ENCODE results near the gene SHMT1. TPM values are rescaled to one million over a fixed set of nuclear protein-coding genes. Genes with fewer than 3 reads are reported as not detected.
"Not testable (repeated sequence)": the region's sequence is repeated elsewhere in the genome, so short reads cannot be mapped to it uniquely, and the experiment has no call there.

The SHMT1 gene
- total RNA-seq, 1 donor from 2014 or later = 2.3 TPM

DNA sequence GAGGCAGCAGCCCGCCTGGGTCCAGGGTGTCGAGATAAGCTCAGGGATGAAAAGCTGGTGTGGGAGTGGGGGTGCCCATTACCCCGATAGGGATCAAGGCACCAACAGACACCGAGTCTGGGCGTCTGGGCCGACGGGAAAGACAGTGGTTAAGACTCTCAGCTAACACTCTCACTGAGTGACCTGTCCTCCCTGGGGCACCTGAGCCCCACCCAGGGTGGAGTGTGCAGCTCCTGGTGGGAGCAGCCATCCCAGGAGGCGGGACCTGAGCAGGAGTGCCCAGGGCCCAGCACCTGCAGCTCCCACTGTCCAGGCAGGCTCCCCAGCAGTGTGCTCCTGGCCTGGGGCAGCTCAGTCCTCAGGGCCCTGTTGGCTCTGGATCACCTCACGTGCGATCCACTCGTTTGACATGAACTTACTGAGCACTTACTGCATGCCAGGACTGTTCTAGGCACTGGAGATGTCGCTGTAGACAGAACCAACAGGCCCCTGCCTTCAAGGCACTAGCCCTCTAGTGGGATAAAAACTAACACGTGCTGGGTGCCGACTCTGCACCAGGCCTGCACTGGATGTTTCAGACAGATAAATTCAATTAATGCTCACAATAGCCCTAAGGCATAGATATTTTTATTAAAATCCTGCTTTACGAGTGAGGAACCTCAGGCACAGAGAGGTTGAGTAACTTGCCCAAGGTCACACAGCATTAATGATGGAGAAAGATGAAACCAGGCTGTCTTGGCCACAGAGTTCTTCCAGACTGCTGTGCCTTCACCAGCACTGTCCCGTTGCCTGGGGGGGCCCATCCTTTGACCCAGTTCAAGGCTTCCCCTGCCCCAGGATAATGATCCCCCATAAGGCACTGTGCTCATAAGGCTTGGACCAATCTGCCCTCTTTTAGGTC is 16.1 kb upstream of the SHMT1 start:
- DNase-seq (ENCODE audit: low spot score) = no peak
- intact Hi-C loops (cut with DNase I) = no loop called here

DNA sequence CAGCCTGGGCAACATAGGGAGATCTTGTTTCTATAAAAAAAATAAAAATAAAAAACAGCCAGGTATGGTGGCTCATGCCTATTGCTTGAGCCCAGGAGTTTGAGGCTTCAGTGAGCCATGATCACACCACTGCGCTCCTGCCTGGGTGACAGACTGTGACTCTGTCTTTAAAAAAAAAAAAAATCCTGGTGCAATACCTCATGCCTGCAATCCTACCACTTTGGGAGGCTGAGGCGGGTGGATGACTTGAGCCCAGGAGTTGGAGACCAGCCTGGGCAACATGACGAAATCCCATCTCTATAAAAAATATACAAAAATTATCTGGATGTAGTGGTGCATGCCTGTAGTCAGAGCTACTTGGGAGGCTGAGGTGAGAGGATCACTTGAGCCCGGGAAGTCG is 15.3 kb upstream of the SHMT1 start:
- intact Hi-C loops (cut with DNase I); DNase-seq (ENCODE audit: low spot score): not testable (repeated sequence)

GRCh38 chr17:18378205-18378505 is 14.8 kb upstream of the SHMT1 start:
- intact Hi-C loops (cut with DNase I) = no loop called here

DNA sequence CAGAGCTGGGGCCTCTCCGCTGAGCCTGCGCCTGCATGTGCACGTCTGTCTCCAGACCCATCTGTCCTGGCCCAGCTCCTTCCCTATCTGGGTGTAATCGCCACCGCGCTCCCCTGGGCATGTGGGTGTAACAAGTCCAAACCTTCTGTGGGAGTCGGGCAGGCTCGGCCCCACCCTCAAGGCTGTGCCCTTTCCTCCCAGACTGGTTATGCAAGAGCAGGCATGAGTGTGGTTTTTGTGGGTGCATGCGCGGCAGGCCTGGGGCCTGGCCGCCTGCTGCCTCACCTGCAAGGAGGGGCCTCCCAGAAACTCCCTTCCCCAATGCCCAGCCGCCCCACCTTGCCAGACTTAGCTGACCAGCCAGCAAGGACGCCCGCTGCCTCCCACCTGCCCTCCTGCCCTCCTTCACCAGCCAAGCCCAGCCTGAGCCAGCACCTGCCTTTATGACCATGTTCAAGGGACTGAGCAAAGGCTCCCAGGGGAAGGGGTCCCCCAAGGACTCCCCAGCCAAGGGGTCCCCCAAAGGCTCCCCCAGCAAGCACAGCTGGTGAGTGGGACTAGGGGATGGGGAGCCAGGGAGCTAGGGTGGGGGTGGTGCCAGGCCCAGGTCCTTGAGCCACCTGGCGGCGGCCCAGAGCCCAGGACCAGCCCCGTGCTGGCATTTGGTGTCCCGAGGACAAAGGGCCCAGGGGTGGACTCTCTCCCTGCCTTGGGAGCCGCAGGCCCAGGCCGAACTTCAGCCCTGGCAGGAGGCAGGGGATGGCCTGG is 14.3 kb upstream of the SHMT1 start, which contains the start of gene EVPLL:
Gene EVPLL (plus strand): TSS at position 342 of the 768 bp plus-strand sequence. CDS start 3,160 bp downstream, outside the sequence.
- DNase-seq (ENCODE audit: low spot score) = no peak
- intact Hi-C loops (cut with DNase I) = no loop called here

More at GRCh38 chr17:18378205-18378505, 14.8 kb upstream of the SHMT1 start:
- DNase-seq (ENCODE audit: low spot score) = no peak

GRCh38 chr17:18374216-18374615 is 10.9 kb upstream of the SHMT1 start:
- intact Hi-C loops (cut with DNase I) = no loop called here

DNA sequence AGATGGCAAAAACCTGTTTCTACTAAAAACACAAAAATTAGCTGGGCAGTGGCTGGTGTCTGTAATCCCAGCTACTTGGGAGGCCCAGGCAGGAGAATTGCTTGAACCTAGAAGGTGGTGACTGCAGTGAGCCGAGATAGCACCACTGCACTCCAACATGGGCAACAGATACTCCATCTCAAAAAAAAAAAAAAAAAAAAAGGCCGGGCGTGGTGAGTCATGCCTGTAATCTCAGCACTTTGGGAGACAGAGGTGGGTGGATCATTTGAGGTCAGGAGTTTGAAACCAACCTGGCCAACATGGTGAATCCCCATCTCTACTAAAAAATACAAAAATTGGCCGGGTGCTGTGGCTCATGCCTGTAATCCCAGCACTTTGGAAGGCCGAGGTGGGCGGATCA is 9.8 kb upstream of the SHMT1 start:
- DNase-seq (ENCODE audit: low spot score); intact Hi-C loops (cut with DNase I): not testable (repeated sequence)

More at GRCh38 chr17:18374216-18374615, 10.9 kb upstream of the SHMT1 start:
- DNase-seq (ENCODE audit: low spot score) = no peak

DNA sequence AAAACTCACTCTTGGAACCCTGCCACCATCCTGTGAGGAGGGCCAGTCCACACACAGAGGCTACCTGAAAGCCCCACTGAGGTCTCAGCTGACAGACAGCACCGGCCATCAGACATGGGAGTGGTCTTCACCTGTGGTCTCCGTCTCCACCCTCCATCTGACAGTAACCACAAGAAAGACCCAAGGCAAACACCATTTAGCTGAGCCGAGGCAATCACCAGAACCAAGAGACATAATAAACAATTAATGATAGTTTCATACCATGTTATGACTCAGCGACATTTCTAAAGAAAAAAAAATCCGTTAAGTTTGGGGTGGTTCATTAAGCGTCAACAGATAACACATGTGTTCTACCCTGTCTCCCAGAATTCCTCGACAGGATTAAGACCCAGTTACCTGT is 8.1 kb upstream of the SHMT1 start:
- DNase-seq (ENCODE audit: low spot score) = no peak
- intact Hi-C loops (cut with DNase I) = no loop called here

DNA sequence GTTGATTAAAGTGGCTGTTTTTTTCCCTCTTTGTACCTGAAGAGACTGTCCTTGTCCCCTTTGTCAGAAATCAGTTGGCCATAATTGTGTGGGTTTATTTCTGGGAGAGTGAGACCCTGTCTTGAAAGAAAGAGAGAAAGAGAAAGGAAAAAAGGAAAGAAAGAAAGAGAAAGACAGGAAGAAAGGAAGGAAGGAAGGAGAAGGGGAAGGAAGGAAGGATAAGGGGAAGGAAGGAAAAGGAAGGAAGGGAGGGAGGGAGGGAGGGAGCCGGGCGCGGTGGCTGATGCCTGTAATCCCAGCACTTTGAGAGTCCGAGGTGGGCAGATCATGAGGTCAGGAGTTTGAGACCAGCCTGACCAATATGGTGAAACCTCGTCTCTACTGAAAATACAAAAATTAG is 7.4 kb upstream of the SHMT1 start:
- intact Hi-C loops (cut with DNase I) = no loop called here
- DNase-seq (ENCODE audit: low spot score) = no peak

DNA sequence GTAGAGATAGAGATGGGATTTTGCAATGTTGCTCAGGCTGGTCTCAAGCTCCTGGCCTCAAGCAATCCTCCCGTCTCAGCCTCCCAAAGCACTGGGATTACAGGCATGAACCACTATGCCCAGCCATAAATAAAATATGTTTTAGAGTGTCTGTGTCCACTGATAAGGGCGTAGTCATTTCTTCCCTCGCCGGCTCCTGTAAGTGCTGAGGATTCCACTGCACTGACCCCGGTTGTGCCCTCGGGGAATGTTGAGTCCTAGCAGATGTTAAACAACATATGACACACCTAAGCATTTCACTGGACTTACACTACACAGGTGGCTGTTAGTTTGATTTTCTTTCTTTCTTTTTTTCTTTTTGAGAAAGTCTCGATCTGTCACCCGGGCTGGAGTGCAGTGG is 5.6 kb upstream of the SHMT1 start:
- DNase-seq (ENCODE audit: low spot score) = no peak
- intact Hi-C loops (cut with DNase I) = no loop called here

DNA sequence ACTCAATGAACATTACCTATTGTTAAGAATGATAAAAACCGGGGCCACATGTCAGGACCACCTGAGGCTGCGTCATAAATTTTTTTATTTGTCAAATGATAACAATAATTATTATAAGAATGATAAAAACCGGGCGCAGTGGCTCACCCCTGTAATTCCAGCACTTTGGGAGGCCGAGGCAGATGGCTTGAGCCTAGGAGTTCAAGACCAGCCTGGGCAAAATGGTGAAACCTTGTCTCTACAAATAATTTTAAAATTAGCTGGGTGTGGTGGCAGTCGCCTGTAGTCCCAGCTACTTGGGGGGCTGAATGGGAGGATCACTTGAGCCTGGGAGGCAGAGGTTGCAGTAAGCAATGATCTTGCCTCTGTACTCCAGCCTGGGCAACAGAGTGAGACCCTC is 816 bp upstream of the SHMT1 start:
- intact Hi-C loops (cut with DNase I) = loop anchor here (5.0 kb wide), 1 partner anchor 47 kb away; the partner anchor contains the start of gene SMCR8
- DNase-seq (ENCODE audit: low spot score) = no peak

GRCh38 chr17:18362698-18363100 is 651 bp downstream of the SHMT1 start:
- intact Hi-C loops (cut with DNase I) = loop anchor here (5.0 kb wide), 1 partner anchor 45 kb away; the partner anchor contains the start of gene SMCR8

DNA sequence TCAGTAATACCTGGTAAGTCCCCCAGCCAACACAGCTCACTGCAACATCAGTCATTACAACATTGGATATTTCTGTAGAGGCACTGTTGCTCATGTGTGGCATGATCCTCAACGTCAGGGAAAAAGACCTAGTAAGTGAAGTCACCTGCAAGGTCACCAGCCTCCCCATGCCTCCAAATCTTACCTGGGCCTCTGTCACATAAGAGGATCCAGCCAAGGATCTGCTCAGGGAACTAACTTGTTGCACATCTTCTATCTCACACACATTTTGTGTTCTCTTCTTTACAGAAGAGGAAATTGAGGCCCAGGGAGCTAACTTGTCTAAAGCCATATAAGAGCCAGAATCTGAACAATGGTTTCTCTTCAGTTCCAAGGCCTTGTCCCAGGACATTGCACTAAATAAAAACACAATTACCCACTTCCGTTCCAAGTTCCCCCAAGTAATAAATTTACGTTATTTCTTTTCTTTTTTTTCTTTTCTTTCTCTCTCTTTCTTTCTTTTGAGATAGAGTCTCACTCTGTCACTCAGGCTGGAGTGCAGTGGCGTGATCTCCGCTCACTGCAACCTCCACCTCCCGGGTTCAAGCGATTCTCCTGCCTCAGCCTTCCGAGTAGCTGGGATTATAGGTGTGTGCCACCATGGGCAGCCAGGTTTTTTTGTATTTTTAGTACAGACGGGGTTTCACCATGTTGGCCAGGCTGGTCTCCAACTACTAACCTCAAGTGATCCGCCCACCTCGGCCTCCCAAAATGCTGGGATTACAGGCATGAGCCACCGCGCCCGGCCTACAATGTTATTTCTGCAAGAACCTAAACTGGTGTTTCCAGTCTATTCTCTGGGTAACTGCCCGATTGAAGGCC is 1.3 kb downstream of the SHMT1 start:
- DNase-seq (ENCODE audit: low spot score) = no peak
- intact Hi-C loops (cut with DNase I) = loop anchor here (5.0 kb wide), 1 partner anchor 45 kb away; the partner anchor contains the start of gene SMCR8

More at GRCh38 chr17:18362698-18363100, 651 bp downstream of the SHMT1 start:
- no peak for DNase-seq (ENCODE audit: low spot score)

- intact Hi-C loops (cut with DNase I) = loop anchor here (5.0 kb wide), 1 partner anchor 43 kb away; the partner anchor contains the start of gene SMCR8
- DNase-seq (ENCODE audit: low spot score) = no peak
These were observed 2.8 kb downstream of the SHMT1 start for GRCh38 chr17:18360518-18360917.

- intact Hi-C loops (cut with DNase I) = no loop called here
- no peak for DNase-seq (ENCODE audit: low spot score)
These were observed 6.7 kb downstream of the SHMT1 start for GRCh38 chr17:18356624-18357023.

- intact Hi-C loops (cut with DNase I) = no loop called here
- no peak for DNase-seq (ENCODE audit: low spot score)
These were observed 9.8 kb downstream of the SHMT1 start for GRCh38 chr17:18353541-18353940.

- intact Hi-C loops (cut with DNase I) = no loop called here
- DNase-seq (ENCODE audit: low spot score) = no peak
These were observed 19.3 kb downstream of the SHMT1 start for GRCh38 chr17:18344021-18344420.

DNA sequence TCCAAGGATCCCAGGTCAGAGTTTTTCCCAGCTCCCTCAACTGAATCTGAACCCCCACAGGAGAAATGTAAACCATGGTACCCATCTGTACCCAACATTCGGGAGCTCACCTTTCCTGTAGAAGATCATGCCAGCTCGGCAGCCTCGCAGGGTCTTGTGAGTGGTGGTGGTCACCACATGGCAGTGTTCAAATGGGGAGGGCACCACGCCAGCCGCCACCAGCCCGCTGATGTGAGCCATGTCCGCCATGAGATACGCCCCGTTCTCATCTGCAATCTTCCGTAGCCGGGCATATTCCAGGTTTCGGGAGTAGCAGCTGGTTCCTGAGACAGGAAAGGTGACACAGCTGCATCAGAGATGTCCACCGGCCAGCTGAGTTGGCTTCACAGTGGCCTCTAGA is 23.4 kb downstream of the SHMT1 start:
- intact Hi-C loops (cut with DNase I) = no loop called here

GRCh38 chr17:18338158-18338557 is 25.2 kb downstream of the SHMT1 start:
- intact Hi-C loops (cut with DNase I); DNase-seq (ENCODE audit: low spot score): not testable (repeated sequence)

More for the DNA sequence above, 23.4 kb downstream of the SHMT1 start:
- no peak for DNase-seq (ENCODE audit: low spot score)

DNA sequence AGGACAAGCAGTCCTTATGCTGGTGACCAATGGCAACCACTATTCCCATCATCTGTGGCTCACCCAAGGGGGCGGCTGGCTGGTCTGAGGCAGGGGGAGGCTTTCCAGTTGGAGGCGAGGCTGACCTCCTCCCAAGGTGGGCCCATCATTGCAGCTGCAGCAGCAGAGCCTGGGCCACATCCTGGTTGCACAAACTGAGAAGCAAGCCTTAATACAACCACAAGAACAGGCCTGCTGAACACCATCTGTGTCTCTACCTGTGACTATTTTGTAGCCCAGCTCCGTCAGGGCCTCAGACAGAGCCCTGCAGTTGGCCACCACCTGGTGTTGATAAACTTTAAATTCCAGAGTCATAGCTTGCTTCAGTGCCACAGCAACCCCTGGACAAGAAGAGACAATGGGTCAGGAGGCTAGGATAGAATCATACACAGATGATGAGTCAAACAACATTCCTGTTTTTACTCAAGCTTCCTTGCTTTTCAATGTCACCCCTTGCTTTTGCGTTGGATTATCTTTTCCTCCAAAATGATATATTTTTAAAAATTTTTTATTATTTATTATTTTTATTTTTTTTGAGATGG is 30.4 kb downstream of the SHMT1 start:
- intact Hi-C loops (cut with DNase I) = no loop called here

More for the DNA sequence above, 30.4 kb downstream of the SHMT1 start:
- DNase-seq (ENCODE audit: low spot score) = no peak

Data from cardiac septum (tissue), 1 donor.